Measurements from ENCODE around the gene PRR9.
A peak's percentile ranks its signal among the peaks of the same experiment; 100 is the strongest.

PRR9 gene

GRCh38 chr1:153262462-153263157 is 45.2 kb downstream of the PRR9 start:
- Mint-ChIP-seq H3K4me3 (peak overlapping the region; percentile 68), H3K36me3 (ENCODE audit: low read depth) (no peaks in the 10 kb centered on the region), H3K27me3 (peaks cover 78% of the 10 kb centered on the region), H3K27ac (peak overlapping the region; percentile 39), H3K9me3 (no peaks in the 10 kb centered on the region), H3K4me1 (ENCODE audit: low read depth) (peaks cover 29% of the 10 kb centered on the region)
- intact Hi-C loops (cut with micrococcal nuclease): no loop called here

- no peak overlapping the region for H3K4me3 Mint-ChIP-seq
- H3K27me3 Mint-ChIP-seq: peaks cover 75% of the 10 kb centered on the region
- H3K4me1 Mint-ChIP-seq (ENCODE audit: low read depth): peaks cover 21% of the 10 kb centered on the region
Observed at GRCh38 chr1:153265457-153265856, 48.1 kb downstream of the PRR9 start.

More at GRCh38 chr1:153265457-153265856, 48.1 kb downstream of the PRR9 start:
- intact Hi-C loops (cut with micrococcal nuclease): no loop called here
- H3K36me3 Mint-ChIP-seq (ENCODE audit: low read depth): no peaks in the 10 kb centered on the region
- no peak overlapping the region for H3K27ac Mint-ChIP-seq
- H3K9me3 Mint-ChIP-seq: no peaks in the 10 kb centered on the region
